Thymus (tissue), 11 donors: ENCODE measurements around the gene ZSWIM5. TPM values are rescaled to one million over a fixed set of nuclear protein-coding genes. Genes with fewer than 3 reads are reported as not detected.
"Not testable (repeated sequence)": the region's sequence is repeated elsewhere in the genome, so short reads cannot be mapped to it uniquely, and the experiment has no call there.

ENCODE experiments used
- DNase-seq, 9 donors: peaks; one replicate each; pipeline ENCODE4 v3.0.0-alpha.2; 2013; ENCODE audit warnings: low spot score in 9 of 9, low read depth in 6 of 9, missing footprints in 1 of 9
- H3K27ac ChIP-seq, 2 donors: one replicate each; pipeline ENCODE4 v1.5.1; 2013; ENCODE audit warnings: control low read depth in 1 of 2, low read depth in 1 of 2, low read length in 1 of 2, mild to moderate bottlenecking in 1 of 2, moderate library complexity in 1 of 2
- H3K27me3 ChIP-seq, 2 donors: one replicate each; pipeline ENCODE4 v1.5.1; 2013; ENCODE audit warnings: low read length in 1 of 2; ENCODE audit not compliant: control insufficient read depth in 2 of 2, insufficient read depth in 1 of 2
- H3K36me3 ChIP-seq, 2 donors: one replicate each; pipeline ENCODE4 v1.5.1; 2013; ENCODE audit warnings: low read length in 1 of 2, mild to moderate bottlenecking in 1 of 2, moderate library complexity in 1 of 2; ENCODE audit not compliant: control insufficient read depth in 2 of 2, insufficient read depth in 2 of 2
- H3K4me1 ChIP-seq, 2 donors: one replicate each; pipeline ENCODE4 v1.5.1; 2013; ENCODE audit warnings: low read length in 2 of 2; ENCODE audit not compliant: control insufficient read depth in 2 of 2, insufficient read depth in 2 of 2
- H3K4me3 ChIP-seq, 2 donors: one replicate each; pipeline ENCODE4 v1.5.1; 2013; ENCODE audit warnings: low read length in 2 of 2, control low read depth in 1 of 2, mild to moderate bottlenecking in 1 of 2
- H3K9me3 ChIP-seq, 2 donors: one replicate each; pipeline ENCODE4 v1.5.1; 2013; ENCODE audit warnings: low read length in 1 of 2, mild to moderate bottlenecking in 1 of 2; ENCODE audit not compliant: control insufficient read depth in 2 of 2, insufficient read depth in 1 of 2
- WGBS: extraction: QIAGEN DNeasy Blood & Tissue Kit; methylation state at CpG from one replicate; pipeline ENCODE4 v1.1.7; 2013; 5-methylcytosine and 5-hydroxymethylcytosine counted together
- polyA plus RNA-seq: library from polyadenylated mRNA; stranded (reverse); fragments of 200-250 nt; gene quantifications from one replicate; pipeline ENCODE4 v1.2.3, GENCODE V29; 2013
- total RNA-seq: library from RNA; stranded (reverse); fragments of 120-200 nt; gene quantifications from one replicate; pipeline ENCODE4 v1.2.4, GENCODE V29; 2013
- donor health status: healthy.

Gene ZSWIM5
- total and polyA plus RNA-seq, 2 donors: 0.24 to 0.39 TPM

GRCh38 chr1:45236136-45236535 is 29.7 kb upstream of the ZSWIM5 start:
- no peaks in the 10 kb centered on the region for H3K27me3 ChIP-seq

GRCh38 chr1:45230537-45230936 is 24.1 kb upstream of the ZSWIM5 start:
- Histone ChIP-seq H3K4me3 (no peak overlapping the region), H3K27me3 (no peaks in the 10 kb centered on the region), H3K36me3 (no peaks in the 10 kb centered on the region), H3K9me3 (no peaks in the 10 kb centered on the region), H3K4me1 (no peaks in the 10 kb centered on the region), H3K27ac (no peak overlapping the region)
- no peak for DNase-seq
- WGBS: 78% methylated on average over 1 of the region's 1 CpG

More at GRCh38 chr1:45236136-45236535, 29.7 kb upstream of the ZSWIM5 start:
- Histone ChIP-seq H3K36me3 (no peaks in the 10 kb centered on the region), H3K9me3 (peaks cover 0 to 6% of the 10 kb centered on the region in 2 donors), H3K27ac (no peak overlapping the region), H3K4me1 (no peaks in the 10 kb centered on the region), H3K4me3 (no peak overlapping the region)
- DNase-seq: no peak
- 100% methylated on average over 1 of the region's 1 CpG for WGBS

- 88% methylated on average over 5 of the region's 5 CpGs for WGBS
- Histone ChIP-seq H3K27ac (no peak overlapping the region), H3K4me3 (no peak overlapping the region), H3K36me3 (no peaks in the 10 kb centered on the region), H3K9me3 (no peaks in the 10 kb centered on the region), H3K4me1 (no peaks in the 10 kb centered on the region), H3K27me3 (peaks cover 0 to 2% of the 10 kb centered on the region in 2 donors)
- DNase-seq: no peak
These were observed 19.2 kb upstream of the ZSWIM5 start for GRCh38 chr1:45225598-45225997.

GRCh38 chr1:45223710-45224109 is 17.3 kb upstream of the ZSWIM5 start:
- not testable (repeated sequence) for DNase-seq, H3K27ac ChIP-seq, H3K4me3 ChIP-seq, H3K36me3 ChIP-seq, H3K9me3 ChIP-seq, H3K27me3 ChIP-seq, H3K4me1 ChIP-seq
- WGBS: 97% methylated on average over 8 of the region's 9 CpGs

GRCh38 chr1:45221716-45222115 is 15.3 kb upstream of the ZSWIM5 start:
- no peak for DNase-seq
- H3K4me1 ChIP-seq: no peaks in the 10 kb centered on the region
- H3K27me3 ChIP-seq: peaks cover 0 to 5% of the 10 kb centered on the region in 2 donors
- no peaks in the 10 kb centered on the region for H3K36me3 ChIP-seq
- no peaks in the 10 kb centered on the region for H3K9me3 ChIP-seq
- no peak overlapping the region for H3K4me3 ChIP-seq
- no peak overlapping the region for H3K27ac ChIP-seq
- 96% methylated on average over 4 of the region's 4 CpGs for WGBS

GRCh38 chr1:45216861-45217260 is 10.5 kb upstream of the ZSWIM5 start:
- no peaks in the 10 kb centered on the region for H3K9me3 ChIP-seq

GRCh38 chr1:45216200-45216541 is 9.8 kb upstream of the ZSWIM5 start:
- Histone ChIP-seq H3K27ac (no peak overlapping the region), H3K4me1 (no peaks in the 10 kb centered on the region), H3K27me3 (peaks cover 0 to 2% of the 10 kb centered on the region in 2 donors), H3K9me3 (no peaks in the 10 kb centered on the region), H3K4me3 (no peak overlapping the region), H3K36me3 (no peaks in the 10 kb centered on the region)
- 92% methylated on average over 1 of the region's 1 CpG for WGBS
- no peak for DNase-seq

More at GRCh38 chr1:45216861-45217260, 10.5 kb upstream of the ZSWIM5 start:
- no peak overlapping the region for H3K4me3 ChIP-seq
- no peak for DNase-seq
- no peak overlapping the region for H3K27ac ChIP-seq
- peaks cover 0 to 4% of the 10 kb centered on the region in 2 donors for H3K27me3 ChIP-seq
- no peaks in the 10 kb centered on the region for H3K4me1 ChIP-seq
- no peaks in the 10 kb centered on the region for H3K36me3 ChIP-seq

GRCh38 chr1:45215485-45216199 is 9.2 kb upstream of the ZSWIM5 start:
- no peak for DNase-seq
- H3K36me3 ChIP-seq: no peaks in the 10 kb centered on the region
- WGBS: 94% methylated on average over 3 of the region's 3 CpGs
- H3K9me3 ChIP-seq: no peaks in the 10 kb centered on the region
- H3K27me3 ChIP-seq: peaks cover 0 to 2% of the 10 kb centered on the region in 2 donors
- no peak overlapping the region for H3K4me3 ChIP-seq
- no peak overlapping the region for H3K27ac ChIP-seq
- no peaks in the 10 kb centered on the region for H3K4me1 ChIP-seq

GRCh38 chr1:45213892-45214291 is 7.5 kb upstream of the ZSWIM5 start:
- H3K9me3 ChIP-seq: no peaks in the 10 kb centered on the region
- no peaks in the 10 kb centered on the region for H3K36me3 ChIP-seq
- no peaks in the 10 kb centered on the region for H3K4me1 ChIP-seq
- no peak overlapping the region for H3K4me3 ChIP-seq
- no peak for DNase-seq
- WGBS: 100% methylated on average over 1 of the region's 1 CpG
- H3K27ac ChIP-seq: no peak overlapping the region
- peaks cover 0 to 6% of the 10 kb centered on the region in 2 donors for H3K27me3 ChIP-seq
